ENCODE results near the gene PHOSPHO1.

Gene PHOSPHO1

DNA sequence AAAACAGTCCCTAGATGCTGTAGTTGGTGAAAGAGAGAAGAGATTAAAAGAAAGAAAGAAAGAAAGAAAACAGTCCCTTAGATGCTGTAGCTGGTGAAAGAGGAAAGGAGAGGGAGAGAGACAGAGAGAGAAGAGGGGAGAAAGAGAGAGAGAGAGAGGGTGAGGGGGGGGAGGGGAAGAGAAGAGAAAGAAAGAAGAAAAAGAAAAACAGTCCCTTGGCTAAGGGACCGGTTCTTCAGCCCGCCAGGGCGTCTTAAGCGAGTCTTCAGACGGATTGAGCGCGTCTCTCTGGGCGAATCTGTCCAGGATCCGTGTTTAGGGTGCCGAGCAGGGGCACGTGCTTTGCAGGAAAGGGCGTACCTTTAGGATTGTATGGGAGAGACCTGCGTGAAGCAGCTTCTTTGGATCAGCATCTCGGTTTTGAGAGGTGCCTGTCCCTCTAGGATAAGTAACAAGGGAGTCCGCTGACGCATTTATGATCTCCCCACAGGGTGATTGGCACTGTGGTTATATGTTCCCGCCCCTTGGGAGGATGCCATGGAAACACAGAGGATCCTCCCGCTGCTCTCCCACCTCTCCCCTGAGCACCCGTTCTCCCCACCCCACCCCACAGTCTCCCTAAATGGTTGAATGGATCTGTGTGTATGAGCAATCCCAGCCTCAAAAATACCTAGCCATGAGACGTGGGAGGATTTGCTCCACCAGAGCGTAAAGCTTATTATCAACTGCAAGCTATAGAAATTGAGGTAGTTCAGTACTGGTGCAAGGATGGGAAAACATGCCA, 36.9 kb downstream of the PHOSPHO1 start (continued):
- TF ChIP-seq, protein P1, sequence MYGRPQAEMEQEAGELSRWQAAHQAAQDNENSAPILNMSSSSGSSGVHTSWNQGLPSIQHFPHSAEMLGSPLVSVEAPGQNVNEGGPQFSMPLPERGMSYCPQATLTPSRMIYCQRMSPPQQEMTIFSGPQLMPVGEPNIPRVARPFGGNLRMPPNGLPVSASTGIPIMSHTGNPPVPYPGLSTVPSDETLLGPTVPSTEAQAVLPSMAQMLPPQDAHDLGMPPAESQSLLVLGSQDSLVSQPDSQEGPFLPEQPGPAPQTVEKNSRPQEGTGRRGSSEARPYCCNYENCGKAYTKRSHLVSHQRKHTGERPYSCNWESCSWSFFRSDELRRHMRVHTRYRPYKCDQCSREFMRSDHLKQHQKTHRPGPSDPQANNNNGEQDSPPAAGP (tag by site-specific recombination; IDR thresholded peaks at IDR 0.05) = peak; percentile 51
- TF ChIP-seq FEZF1 (tag by site-specific recombination; IDR thresholded peaks at IDR 0.05) (0 out of 2 replicates have a peak, but pooled peaks have one; percentile 2), REPIN1 (tag by site-specific recombination; IDR thresholded peaks at IDR 0.05; ENCODE audit: low read depth) (no peak), SALL2 (tag by site-specific recombination; IDR thresholded peaks at IDR 0.05; ENCODE audit: borderline replicate concordance) (0 out of 2 replicates have a peak, but pooled peaks have one; percentile 27), IKZF3 (tag by site-specific recombination; IDR thresholded peaks at IDR 0.05) (peak; percentile 82)
- TF ChIP-seq, protein P2, sequence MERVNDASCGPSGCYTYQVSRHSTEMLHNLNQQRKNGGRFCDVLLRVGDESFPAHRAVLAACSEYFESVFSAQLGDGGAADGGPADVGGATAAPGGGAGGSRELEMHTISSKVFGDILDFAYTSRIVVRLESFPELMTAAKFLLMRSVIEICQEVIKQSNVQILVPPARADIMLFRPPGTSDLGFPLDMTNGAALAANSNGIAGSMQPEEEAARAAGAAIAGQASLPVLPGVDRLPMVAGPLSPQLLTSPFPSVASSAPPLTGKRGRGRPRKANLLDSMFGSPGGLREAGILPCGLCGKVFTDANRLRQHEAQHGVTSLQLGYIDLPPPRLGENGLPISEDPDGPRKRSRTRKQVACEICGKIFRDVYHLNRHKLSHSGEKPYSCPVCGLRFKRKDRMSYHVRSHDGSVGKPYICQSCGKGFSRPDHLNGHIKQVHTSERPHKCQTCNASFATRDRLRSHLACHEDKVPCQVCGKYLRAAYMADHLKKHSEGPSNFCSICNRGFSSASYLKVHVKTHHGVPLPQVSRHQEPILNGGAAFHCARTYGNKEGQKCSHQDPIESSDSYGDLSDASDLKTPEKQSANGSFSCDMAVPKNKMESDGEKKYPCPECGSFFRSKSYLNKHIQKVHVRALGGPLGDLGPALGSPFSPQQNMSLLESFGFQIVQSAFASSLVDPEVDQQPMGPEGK (tag by site-specific recombination; IDR thresholded peaks at IDR 0.05) = 0 out of 2 replicates have a peak, but pooled peaks have one; percentile 19
- TF ChIP-seq, protein P3, sequence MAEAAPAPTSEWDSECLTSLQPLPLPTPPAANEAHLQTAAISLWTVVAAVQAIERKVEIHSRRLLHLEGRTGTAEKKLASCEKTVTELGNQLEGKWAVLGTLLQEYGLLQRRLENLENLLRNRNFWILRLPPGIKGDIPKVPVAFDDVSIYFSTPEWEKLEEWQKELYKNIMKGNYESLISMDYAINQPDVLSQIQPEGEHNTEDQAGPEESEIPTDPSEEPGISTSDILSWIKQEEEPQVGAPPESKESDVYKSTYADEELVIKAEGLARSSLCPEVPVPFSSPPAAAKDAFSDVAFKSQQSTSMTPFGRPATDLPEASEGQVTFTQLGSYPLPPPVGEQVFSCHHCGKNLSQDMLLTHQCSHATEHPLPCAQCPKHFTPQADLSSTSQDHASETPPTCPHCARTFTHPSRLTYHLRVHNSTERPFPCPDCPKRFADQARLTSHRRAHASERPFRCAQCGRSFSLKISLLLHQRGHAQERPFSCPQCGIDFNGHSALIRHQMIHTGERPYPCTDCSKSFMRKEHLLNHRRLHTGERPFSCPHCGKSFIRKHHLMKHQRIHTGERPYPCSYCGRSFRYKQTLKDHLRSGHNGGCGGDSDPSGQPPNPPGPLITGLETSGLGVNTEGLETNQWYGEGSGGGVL (tag by site-specific recombination; IDR thresholded peaks at IDR 0.05) = peak; percentile 87
- TF ChIP-seq, protein P4, sequence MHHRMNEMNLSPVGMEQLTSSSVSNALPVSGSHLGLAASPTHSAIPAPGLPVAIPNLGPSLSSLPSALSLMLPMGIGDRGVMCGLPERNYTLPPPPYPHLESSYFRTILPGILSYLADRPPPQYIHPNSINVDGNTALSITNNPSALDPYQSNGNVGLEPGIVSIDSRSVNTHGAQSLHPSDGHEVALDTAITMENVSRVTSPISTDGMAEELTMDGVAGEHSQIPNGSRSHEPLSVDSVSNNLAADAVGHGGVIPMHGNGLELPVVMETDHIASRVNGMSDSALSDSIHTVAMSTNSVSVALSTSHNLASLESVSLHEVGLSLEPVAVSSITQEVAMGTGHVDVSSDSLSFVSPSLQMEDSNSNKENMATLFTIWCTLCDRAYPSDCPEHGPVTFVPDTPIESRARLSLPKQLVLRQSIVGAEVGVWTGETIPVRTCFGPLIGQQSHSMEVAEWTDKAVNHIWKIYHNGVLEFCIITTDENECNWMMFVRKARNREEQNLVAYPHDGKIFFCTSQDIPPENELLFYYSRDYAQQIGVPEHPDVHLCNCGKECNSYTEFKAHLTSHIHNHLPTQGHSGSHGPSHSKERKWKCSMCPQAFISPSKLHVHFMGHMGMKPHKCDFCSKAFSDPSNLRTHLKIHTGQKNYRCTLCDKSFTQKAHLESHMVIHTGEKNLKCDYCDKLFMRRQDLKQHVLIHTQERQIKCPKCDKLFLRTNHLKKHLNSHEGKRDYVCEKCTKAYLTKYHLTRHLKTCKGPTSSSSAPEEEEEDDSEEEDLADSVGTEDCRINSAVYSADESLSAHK (tag by site-specific recombination; IDR thresholded peaks at IDR 0.05) = peak; percentile 24; the same call in 1 of the 2 replicates

DNA sequence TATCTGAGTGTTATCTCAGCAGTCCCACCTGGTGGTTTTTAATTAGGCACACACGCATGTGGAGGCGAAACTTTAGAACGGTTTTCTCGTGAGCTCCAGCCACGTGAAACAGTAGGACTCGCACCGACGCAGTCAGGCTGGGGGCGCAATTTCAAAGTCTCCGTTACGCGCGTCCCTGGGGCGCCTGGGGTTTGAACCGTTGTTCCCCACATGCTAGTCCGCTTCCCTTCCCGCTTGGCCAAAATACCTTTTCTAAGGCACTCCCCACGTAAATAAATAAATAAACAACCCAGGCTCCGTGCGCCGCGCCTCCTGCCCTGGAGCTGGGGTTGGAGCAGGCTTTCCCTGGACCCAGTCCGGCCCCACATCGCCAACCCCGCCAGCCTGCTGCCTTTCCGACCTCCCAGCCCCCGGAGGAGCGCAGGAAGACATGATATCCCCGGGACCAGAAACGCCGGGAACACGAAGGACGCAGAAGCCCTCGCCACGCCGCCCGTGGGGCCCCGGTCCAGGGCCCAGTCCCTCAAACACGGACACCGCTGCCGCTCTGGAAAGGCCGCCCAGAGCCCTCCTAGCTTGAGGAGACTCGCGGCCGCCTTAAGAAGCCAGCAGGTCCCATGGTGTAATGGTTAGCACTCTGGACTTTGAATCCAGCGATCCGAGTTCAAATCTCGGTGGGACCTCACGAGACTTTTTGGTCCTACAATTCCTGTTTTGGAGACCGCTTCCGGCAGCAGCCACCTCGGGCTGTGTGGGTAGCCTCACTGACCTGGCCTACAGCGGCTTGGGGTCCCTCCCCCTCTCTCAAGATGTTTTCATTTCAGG, 38.5 kb downstream of the PHOSPHO1 start:
- Histone ChIP-seq H3K36me3 (ENCODE audit: control insufficient read depth in 2 of 2, insufficient read depth in 1 of 2, low read length in 2 of 2) (no peaks in the 10 kb centered on the region), H3K27ac (ENCODE audit: extremely low read depth, low read depth, low read length) (peak overlapping the region; percentile 97), H3K9me3 (ENCODE audit: control insufficient read depth, insufficient read depth, low read depth, low read length) (no peaks in the 10 kb centered on the region), H3K4me1 (ENCODE audit: control insufficient read depth, insufficient read depth, low read length) (peaks cover 2% of the 10 kb centered on the region; the same call in 1 of the 2 replicates), H3K4me3 (ENCODE audit: low read depth, low read length) (peak overlapping the region; percentile 81)
- CTCF ChIA-PET = interaction anchor here (0.6 to 4.5 kb wide), 11 partner anchors 12 to 1167 kb away, joined by 3 to 28 read pairs (median 3); no protein-coding TSS in a partner anchor
- POLR2A ChIA-PET = interaction anchor here (0.5 to 1.9 kb wide), 15 partner anchors 12 to 300 kb away, joined by 3 to 8 read pairs (median 4); partner anchors contain the start of genes ATP5MC1, IGF2BP1, PHOSPHO1 and SNF8
- TF ChIP-seq ZNF341 (tag by site-specific recombination; IDR thresholded peaks at IDR 0.05; ENCODE audit: low read depth) (no peak), ZNF19 (tag by site-specific recombination; IDR thresholded peaks at IDR 0.05; ENCODE audit: low read depth) (no peak), ZSCAN16 (tag by site-specific recombination; IDR thresholded peaks at IDR 0.05) (0 out of 2 replicates have a peak, but pooled peaks have one; percentile 17), ZNF146 (tag by site-specific recombination; IDR thresholded peaks at IDR 0.05) (0 out of 2 replicates have a peak, but pooled peaks have one; percentile 13), REPIN1 (tag by site-specific recombination; IDR thresholded peaks at IDR 0.05; ENCODE audit: low read depth) (0 out of 2 replicates have a peak, but pooled peaks have one; percentile 16), ZNF2 (tag by site-specific recombination; IDR thresholded peaks at IDR 0.05) (peak; percentile 96), ZNF221 (tag by site-specific recombination; IDR thresholded peaks at IDR 0.05; ENCODE audit: borderline replicate concordance) (peak; percentile 60; the same call in 1 of the 2 replicates), ZNF433 (tag by site-specific recombination; IDR thresholded peaks at IDR 0.05; ENCODE audit: low read depth) (no peak), ZNF585B (tag by site-specific recombination; IDR thresholded peaks at IDR 0.05) (no peak), ZNF121 (tag by site-specific recombination; IDR thresholded peaks at IDR 0.05) (peak; percentile 76; the same call in 1 of the 2 replicates), ZNF707 (tag by site-specific recombination; IDR thresholded peaks at IDR 0.05) (no peak), BCL11B (tag by site-specific recombination; IDR thresholded peaks at IDR 0.05; ENCODE audit: low read depth) (peak; percentile 66; the same call in 1 of the 2 replicates), GLIS1 (tag by site-specific recombination; IDR thresholded peaks at IDR 0.05) (peak; percentile 40; the same call in 1 of the 2 replicates)
- TF ChIP-seq, protein P4 (tag by site-specific recombination; IDR thresholded peaks at IDR 0.05) = peak; percentile 50; the same call in 1 of the 2 replicates

Data from HEK293 (cell line).